Breast epithelium (tissue), 3 donors: Measurements from ENCODE around the gene RAPGEF1.

Experiments used
- CTCF ChIP-seq, 3 donors: fragments of 450-650 bp; IDR thresholded peaks; one replicate each; pipeline ENCODE4 v1.5.1; 2016 to 2017; ENCODE audit warnings: antibody characterized with exemption in 3 of 3, mild to moderate bottlenecking in 3 of 3, moderate library complexity in 3 of 3
- POLR2A ChIP-seq: fragments of 450-650 bp; IDR thresholded peaks from one replicate; pipeline ENCODE4 v1.6.1; 2016; ENCODE audit warnings: antibody characterized with exemption, mild to moderate bottlenecking, moderate library complexity

- TF ChIP-seq CTCF (IDR thresholded peaks at IDR 0.05) (no peak), POLR2A (no peak)
Measured at GRCh38 chr9:131735238-131736128, 4.4 kb downstream of the RAPGEF1 start.
